Heart right ventricle (tissue), 16 donors: Measurements from ENCODE around the gene FAM222A. TPM values are rescaled to one million over a fixed set of nuclear protein-coding genes. Genes with fewer than 3 reads are reported as not detected.
A peak's percentile ranks its signal among the peaks of the same experiment; 100 is the strongest.

Experiments
- ATAC-seq, 8 donors: fragments of 200-7000 bp; cut with Tn5 transposase; one replicate each; pipeline ENCODE4 v1.9.1; 2020; ENCODE audit warnings: mild to moderate bottlenecking in 8 of 8, moderate library complexity in 8 of 8, moderate number of reproducible peaks in 1 of 8
- DNase-seq, 2 donors: peaks; one replicate each; pipeline ENCODE4 v3.0.0-alpha.2; 2020
- H3K27ac ChIP-seq, 10 donors: fragments of 200-600 bp; sonication (generic) in 2 of 10; one replicate each; pipeline versions ENCODE4 v1.5.0 to v1.8.0; 2020 to 2022; ENCODE audit warnings: mild to moderate bottlenecking in 3 of 10
- H3K27me3 ChIP-seq, 7 donors: fragments of 200-600 bp; one replicate each; pipeline ENCODE4 v1.8.0; 2021 to 2022; ENCODE audit warnings: mild to moderate bottlenecking in 2 of 7
- H3K36me3 ChIP-seq, 9 donors: fragments of 200-600 bp; sonication (generic) in 1 of 9; one replicate each; pipeline versions ENCODE4 v1.5.0 to v1.8.0; 2020 to 2022; ENCODE audit warnings: mild to moderate bottlenecking in 2 of 9
- H3K4me1 ChIP-seq, 9 donors: fragments of 200-600 bp; sonication (generic) in 1 of 9; one replicate each; pipeline versions ENCODE4 v1.5.0 to v1.8.0; 2020 to 2022; ENCODE audit warnings: mild to moderate bottlenecking in 4 of 9
- H3K4me3 ChIP-seq, 10 donors: fragments of 200-600 bp; sonication (generic) in 2 of 10; one replicate each; pipeline versions ENCODE4 v1.5.0 to v1.8.0; 2020 to 2022; ENCODE audit warnings: mild to moderate bottlenecking in 7 of 10, moderate library complexity in 2 of 10
- H3K9me3 ChIP-seq, 11 donors: fragments of 200-600 bp in 10 of 11; sonication (generic) in 2 of 11; one replicate each; pipeline versions ENCODE4 v1.5.0 to v1.8.0; 2013 to 2022; ENCODE audit warnings: mild to moderate bottlenecking in 2 of 11, control low read depth in 1 of 11, moderate library complexity in 1 of 11
- WGBS, 2 donors: extraction: QIAGEN DNeasy Blood & Tissue Kit; methylation state at CpG; one replicate each; pipeline ENCODE4 v1.1.7; 2013; ENCODE audit warnings: inconsistent platforms in 1 of 2; 5-methylcytosine and 5-hydroxymethylcytosine counted together
- intact Hi-C, 10 donors: fragments of 100-400 bp; cut with DNase I; formaldehyde crosslinking; loops; one replicate each; pipeline versions ENCODE4 v1.11.1 to v1.14.2; 2022
- polyA plus RNA-seq, 2 donors: library from polyadenylated mRNA; stranded (reverse); fragments of 200-250 nt; gene quantifications; one replicate each; pipeline ENCODE4 v1.2.3, GENCODE V29; 2013
- total RNA-seq, 10 donors: library from RNA; stranded (reverse); fragmentation: NEBNext Ultra II Directional in 3 of 10; extraction: Animal tissue kit (Norgen Biotek cat#: 25700) in 3 of 10; gene quantifications; one replicate each; pipeline versions ENCODE4 v1.2.1 to v1.2.4, GENCODE V29; 2021 to 2023
- TF ChIP-seq, protein P1 (sequence below), 9 donors: fragments of 200-600 bp; sonication (generic) in 2 of 9; IDR thresholded peaks; one replicate each; pipeline versions ENCODE4 v1.5.0 to v1.8.0; 2021 to 2022; ENCODE audit warnings: antibody characterized with exemption in 9 of 9, mild to moderate bottlenecking in 5 of 9, moderate library complexity in 1 of 9
- donor health status: Arrhythmogenic right ventricular cardiomyopathy.
- donor health status: ischemic (EF 13 %, LVEDD 7.1; RV severe dilation, severe dysfunction).
- donor health status: healthy with polysubstance abuse.
- donor health status: DM: no; HTN: yes; CAD: no.
- donor health status: DM: no; HTN: no; CAD: no.
- donor health status: ischemic (EF 25% LVEDD 6.9; RV normal size, moderate dysfunction).
- donor health status: ischemic (EF 25% LVEDD 5.7; RV mildly dilated, moderate dysfunction).
- donor health status: healthy.
- donor health status: DM: yes; HTN: yes; CAD: no.
- donor health status: Ischemic cardiomyopathy.
- donor health status: ischemic (EF 35%, LVEDD 5.7; RV mildly dilated, moderate dysfunction).
- donor health status: nonischemic (EF 11% LVEDD 7.7; RV severe dilation, severe dysfunction).
- donor health status: DM: yes; HTN: yes; CAD: no.
- donor health status: PGD.
- donor health status: ischemic (EF 29% LVEDD 5.4; RV normal size, mild dysfunction).
- donor health status: nonischemic (EF 23%, LVEDD 6.1; RV moderate dilation, normal function).

Gene FAM222A
- total and polyA plus RNA-seq, 12 donors, result 2.7 to 26.0 (median 7.0) TPM

DNA sequence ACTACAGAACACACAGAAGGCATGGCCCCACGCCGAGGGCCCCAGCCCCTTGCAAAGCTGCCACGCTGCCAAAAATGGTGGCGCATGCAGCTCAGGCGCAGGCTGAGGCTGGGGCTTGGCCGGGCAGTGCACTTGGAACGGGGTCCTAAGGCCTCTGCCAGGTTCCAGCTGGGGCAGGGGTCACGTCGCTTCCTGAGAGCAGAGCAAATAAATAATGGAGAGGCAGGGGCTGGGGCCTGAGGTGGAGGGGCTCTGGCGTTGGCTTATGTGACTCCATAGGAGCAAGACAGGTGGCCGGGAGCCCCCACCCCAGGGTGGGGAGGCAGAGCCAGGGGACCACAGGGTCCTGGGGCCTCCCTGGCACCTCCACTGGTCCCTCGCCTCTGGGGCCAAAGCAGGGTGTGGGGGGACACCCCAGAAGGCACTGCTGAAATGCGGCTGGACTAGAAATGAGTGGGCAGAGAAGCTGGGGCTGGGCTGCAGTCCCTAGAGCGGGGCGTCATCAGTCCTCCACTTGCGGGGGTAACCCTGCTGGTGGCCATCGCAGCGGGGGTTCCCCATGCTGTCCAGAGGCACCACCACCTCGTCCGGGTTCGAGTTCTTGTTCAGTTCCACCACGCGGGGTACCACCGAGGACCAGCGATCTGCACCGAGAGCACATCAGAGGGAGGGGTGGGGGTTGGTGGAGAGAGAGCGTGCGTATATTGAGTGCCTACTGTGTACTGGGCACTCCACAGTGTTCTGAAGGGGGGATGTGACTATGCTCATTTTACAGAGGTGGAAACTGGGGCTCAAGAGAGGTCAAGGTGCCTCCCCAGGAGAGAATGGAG, 69.7 kb downstream of the FAM222A start:
- peaks cover 0 to 18% (median 6%) of the 10 kb centered on the region in 11 donors for H3K9me3 ChIP-seq
- no peak overlapping the region for H3K4me3 ChIP-seq
- H3K27me3 ChIP-seq, result no peaks in the 10 kb centered on the region
- intact Hi-C loops, result loop anchor here in 1 of 10 donors (5.0 kb wide), 1 partner anchor 266 kb away; no protein-coding TSS in a partner anchor
- H3K4me1 ChIP-seq, result no peaks in the 10 kb centered on the region
- H3K36me3 ChIP-seq, result no peaks in the 10 kb centered on the region
- peak in 1 of 8 donors; percentile 33 for ATAC-seq
- TF ChIP-seq, protein P1, sequence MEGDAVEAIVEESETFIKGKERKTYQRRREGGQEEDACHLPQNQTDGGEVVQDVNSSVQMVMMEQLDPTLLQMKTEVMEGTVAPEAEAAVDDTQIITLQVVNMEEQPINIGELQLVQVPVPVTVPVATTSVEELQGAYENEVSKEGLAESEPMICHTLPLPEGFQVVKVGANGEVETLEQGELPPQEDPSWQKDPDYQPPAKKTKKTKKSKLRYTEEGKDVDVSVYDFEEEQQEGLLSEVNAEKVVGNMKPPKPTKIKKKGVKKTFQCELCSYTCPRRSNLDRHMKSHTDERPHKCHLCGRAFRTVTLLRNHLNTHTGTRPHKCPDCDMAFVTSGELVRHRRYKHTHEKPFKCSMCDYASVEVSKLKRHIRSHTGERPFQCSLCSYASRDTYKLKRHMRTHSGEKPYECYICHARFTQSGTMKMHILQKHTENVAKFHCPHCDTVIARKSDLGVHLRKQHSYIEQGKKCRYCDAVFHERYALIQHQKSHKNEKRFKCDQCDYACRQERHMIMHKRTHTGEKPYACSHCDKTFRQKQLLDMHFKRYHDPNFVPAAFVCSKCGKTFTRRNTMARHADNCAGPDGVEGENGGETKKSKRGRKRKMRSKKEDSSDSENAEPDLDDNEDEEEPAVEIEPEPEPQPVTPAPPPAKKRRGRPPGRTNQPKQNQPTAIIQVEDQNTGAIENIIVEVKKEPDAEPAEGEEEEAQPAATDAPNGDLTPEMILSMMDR (IDR thresholded peaks at IDR 0.05), result no peak
- WGBS, 2 donors, result 89 to 93% methylated on average over 28 of the region's 28 CpGs
- no peak overlapping the region for H3K27ac ChIP-seq
- DNase-seq, result no peak

DNA sequence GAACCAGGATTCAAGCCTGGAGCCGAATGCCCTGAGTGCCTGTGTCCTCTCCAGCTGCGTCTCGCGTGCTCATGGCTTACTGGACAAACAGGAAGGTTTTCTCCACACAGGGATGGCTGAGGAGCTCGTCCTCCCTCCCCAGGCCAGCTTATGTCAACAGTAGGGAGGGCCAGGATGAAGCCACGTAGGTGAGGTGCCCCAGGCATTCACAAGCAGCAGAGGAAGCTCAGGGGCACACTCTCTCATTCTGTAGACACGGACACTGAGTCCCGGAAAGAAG, 70.3 kb downstream of the FAM222A start:
- WGBS, 2 donors, result 78 to 86% methylated on average over 8 of the region's 8 CpGs
- intact Hi-C loops, result loop anchor here in 1 of 10 donors (5.0 kb wide), 1 partner anchor 267 kb away; no protein-coding TSS in a partner anchor
- Histone ChIP-seq H3K9me3 (peaks cover 0 to 12% (median 3%) of the 10 kb centered on the region in 11 donors), H3K36me3 (no peaks in the 10 kb centered on the region), H3K4me1 (no peaks in the 10 kb centered on the region), H3K27me3 (no peaks in the 10 kb centered on the region), H3K4me3 (no peak overlapping the region), H3K27ac (no peak overlapping the region)
- DNase-seq (no peak), ATAC-seq (no peak)
- TF ChIP-seq, protein P1 (IDR thresholded peaks at IDR 0.05), result no peak

- no peak for DNase-seq
- H3K4me1 ChIP-seq, result no peaks in the 10 kb centered on the region
- ATAC-seq, result no peak
- no peaks in the 10 kb centered on the region for H3K9me3 ChIP-seq
- TF ChIP-seq, protein P1 (IDR thresholded peaks at IDR 0.05), result no peak
- intact Hi-C loops, result no loop called here
- H3K36me3 ChIP-seq, result no peaks in the 10 kb centered on the region
- no peak overlapping the region for H3K27ac ChIP-seq
- WGBS, 2 donors, result 86 to 93% methylated on average over 4 of the region's 4 CpGs
- no peak overlapping the region for H3K4me3 ChIP-seq
- H3K27me3 ChIP-seq, result no peaks in the 10 kb centered on the region
Measured at GRCh38 chr12:109785854-109786253, 72.2 kb downstream of the FAM222A start.

- Histone ChIP-seq H3K9me3 (no peaks in the 10 kb centered on the region), H3K27me3 (no peaks in the 10 kb centered on the region), H3K4me3 (no peak overlapping the region), H3K4me1 (no peaks in the 10 kb centered on the region), H3K27ac (no peak overlapping the region), H3K36me3 (no peaks in the 10 kb centered on the region)
- DNase-seq (no peak), ATAC-seq (no peak)
- intact Hi-C loops, result no loop called here
- TF ChIP-seq, protein P1 (IDR thresholded peaks at IDR 0.05), result no peak
- WGBS, 2 donors, result 85 to 89% methylated on average over 9 of the region's 9 CpGs
Measured at GRCh38 chr12:109786799-109787198, 73.2 kb downstream of the FAM222A start.
